ENCODE results near the gene CACNA1C. TPM values are rescaled to one million over a fixed set of nuclear protein-coding genes. Genes with fewer than 3 reads are reported as not detected.

The CACNA1C gene
- total RNA-seq, 1 experiment from 2014 or later = not detected

DNA sequence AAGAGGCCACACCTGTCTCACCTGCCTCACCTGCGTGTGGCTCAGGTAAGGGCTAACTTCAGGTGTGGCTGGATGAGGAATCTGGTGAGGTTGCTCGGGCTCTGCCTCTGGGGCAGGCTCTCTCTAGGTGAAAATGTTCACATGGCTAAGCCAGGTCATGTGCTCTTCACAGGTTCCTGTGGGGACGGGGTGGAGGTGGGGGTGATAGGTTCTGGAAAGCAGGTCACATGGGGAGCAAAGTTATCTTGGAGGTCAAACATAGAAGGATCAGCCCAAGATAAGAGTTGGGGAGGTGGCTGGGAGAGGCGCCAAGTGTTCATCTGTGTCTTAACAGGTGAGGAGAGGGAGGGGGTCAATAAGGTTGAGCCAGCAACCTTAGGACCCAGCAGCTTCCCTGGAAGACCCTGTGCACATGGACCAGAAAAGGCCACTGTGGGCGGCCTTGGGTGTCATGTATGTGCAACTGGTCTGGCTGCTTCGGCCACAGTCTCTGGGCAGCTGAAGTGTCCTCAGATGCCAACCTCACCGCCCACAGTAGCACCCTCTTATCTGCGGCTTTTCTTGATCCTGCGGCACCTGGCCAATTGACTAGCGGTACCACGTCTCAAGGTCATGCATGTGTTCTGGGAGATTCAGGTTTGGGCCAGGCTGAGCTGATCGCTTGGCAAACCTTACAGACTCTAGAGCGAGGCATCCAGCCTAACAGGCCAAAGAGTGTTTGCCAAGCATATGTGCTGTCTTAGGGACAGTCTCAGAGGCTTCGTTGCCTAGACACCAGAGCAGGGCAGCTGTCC lies 60.5 kb downstream of the CACNA1C start:
- no peak for DNase-seq
- no peaks in the 10 kb centered on the region for H3K79me2 ChIP-seq (ENCODE audit: low read depth)
- BruUV-seq (replicated peaks) = no TSS peak
- intact Hi-C loops (cut with micrococcal nuclease; ENCODE audit: unreplicated experiment) = no loop called here
- H3K9me3 ChIP-seq (ENCODE audit: insufficient read depth, low read depth) = no peaks in the 10 kb centered on the region
- H3K27ac ChIP-seq = no peak overlapping the region
- no peak overlapping the region for H3K4me3 ChIP-seq
- H3K36me3 ChIP-seq (ENCODE audit: low read depth) = no peaks in the 10 kb centered on the region
- peaks cover 100% of the 10 kb centered on the region for H3K27me3 ChIP-seq (ENCODE audit: insufficient read depth, low read depth)
- no peak overlapping the region for H3K4me2 ChIP-seq
- no peak for TF ChIP-seq EZH2 (IDR thresholded peaks at IDR 0.05; ENCODE audit: low read depth)
- TF ChIP-seq, protein P1, sequence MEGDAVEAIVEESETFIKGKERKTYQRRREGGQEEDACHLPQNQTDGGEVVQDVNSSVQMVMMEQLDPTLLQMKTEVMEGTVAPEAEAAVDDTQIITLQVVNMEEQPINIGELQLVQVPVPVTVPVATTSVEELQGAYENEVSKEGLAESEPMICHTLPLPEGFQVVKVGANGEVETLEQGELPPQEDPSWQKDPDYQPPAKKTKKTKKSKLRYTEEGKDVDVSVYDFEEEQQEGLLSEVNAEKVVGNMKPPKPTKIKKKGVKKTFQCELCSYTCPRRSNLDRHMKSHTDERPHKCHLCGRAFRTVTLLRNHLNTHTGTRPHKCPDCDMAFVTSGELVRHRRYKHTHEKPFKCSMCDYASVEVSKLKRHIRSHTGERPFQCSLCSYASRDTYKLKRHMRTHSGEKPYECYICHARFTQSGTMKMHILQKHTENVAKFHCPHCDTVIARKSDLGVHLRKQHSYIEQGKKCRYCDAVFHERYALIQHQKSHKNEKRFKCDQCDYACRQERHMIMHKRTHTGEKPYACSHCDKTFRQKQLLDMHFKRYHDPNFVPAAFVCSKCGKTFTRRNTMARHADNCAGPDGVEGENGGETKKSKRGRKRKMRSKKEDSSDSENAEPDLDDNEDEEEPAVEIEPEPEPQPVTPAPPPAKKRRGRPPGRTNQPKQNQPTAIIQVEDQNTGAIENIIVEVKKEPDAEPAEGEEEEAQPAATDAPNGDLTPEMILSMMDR (conservative IDR thresholded peaks at IDR 0.05) = no peak
- H3F3A ChIP-seq (ENCODE audit: insufficient read depth, low read depth) = no peaks in the 10 kb centered on the region
- POLR2A ChIA-PET (ENCODE audit: unreplicated experiment) = no interaction called here
- no peaks in the 10 kb centered on the region for H4K20me1 ChIP-seq (ENCODE audit: insufficient read depth)
- no peaks in the 10 kb centered on the region for H3K4me1 ChIP-seq (replicated peaks; ENCODE audit: insufficient read depth)
- no peak overlapping the region for H2AFZ ChIP-seq
- CTCF ChIA-PET = no interaction called here
- no peaks in the 10 kb centered on the region for H3K9me2 ChIP-seq (ENCODE audit: insufficient read depth)

DNA sequence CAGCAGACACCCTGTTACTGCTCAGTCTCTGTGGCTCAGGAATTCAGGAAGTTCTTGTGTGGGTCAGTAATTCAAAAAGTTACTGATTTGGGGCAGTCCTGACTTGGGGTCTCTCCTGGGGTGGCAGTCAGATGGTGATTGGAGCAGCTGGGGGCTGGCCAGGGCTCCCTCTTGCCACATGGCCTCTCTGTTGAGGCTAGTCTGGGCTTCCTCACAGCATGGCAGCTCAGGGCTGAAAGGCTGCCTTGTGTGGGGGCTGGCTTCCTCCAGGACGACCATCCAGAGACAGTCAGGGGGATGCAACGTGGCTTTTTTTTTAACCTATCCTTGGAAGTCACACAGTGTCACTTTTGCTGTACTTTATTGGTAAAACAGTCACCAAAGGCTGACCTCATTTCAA lies 61.3 kb downstream of the CACNA1C start:
- Histone ChIP-seq H3K4me3 (no peak overlapping the region), H3K36me3 (ENCODE audit: low read depth) (no peaks in the 10 kb centered on the region), H3K27me3 (ENCODE audit: insufficient read depth, low read depth) (peaks cover 100% of the 10 kb centered on the region), H4K20me1 (ENCODE audit: insufficient read depth) (no peaks in the 10 kb centered on the region), H3K27ac (no peak overlapping the region), H3K4me1 (replicated peaks; ENCODE audit: insufficient read depth) (no peaks in the 10 kb centered on the region), H3K9me2 (ENCODE audit: insufficient read depth) (no peaks in the 10 kb centered on the region), H3F3A (ENCODE audit: insufficient read depth, low read depth) (no peaks in the 10 kb centered on the region), H3K4me2 (no peak overlapping the region), H3K9me3 (ENCODE audit: insufficient read depth, low read depth) (no peaks in the 10 kb centered on the region), H2AFZ (no peak overlapping the region), H3K79me2 (ENCODE audit: low read depth) (no peaks in the 10 kb centered on the region)
- no peak for TF ChIP-seq EZH2 (IDR thresholded peaks at IDR 0.05; ENCODE audit: low read depth)
- TF ChIP-seq, protein P1 (conservative IDR thresholded peaks at IDR 0.05) = no peak
- no peak for DNase-seq
- intact Hi-C loops (cut with micrococcal nuclease; ENCODE audit: unreplicated experiment) = no loop called here
- no TSS peak for BruUV-seq (replicated peaks)
- ChIA-PET CTCF (no interaction called here), POLR2A (ENCODE audit: unreplicated experiment) (no interaction called here)

DNA sequence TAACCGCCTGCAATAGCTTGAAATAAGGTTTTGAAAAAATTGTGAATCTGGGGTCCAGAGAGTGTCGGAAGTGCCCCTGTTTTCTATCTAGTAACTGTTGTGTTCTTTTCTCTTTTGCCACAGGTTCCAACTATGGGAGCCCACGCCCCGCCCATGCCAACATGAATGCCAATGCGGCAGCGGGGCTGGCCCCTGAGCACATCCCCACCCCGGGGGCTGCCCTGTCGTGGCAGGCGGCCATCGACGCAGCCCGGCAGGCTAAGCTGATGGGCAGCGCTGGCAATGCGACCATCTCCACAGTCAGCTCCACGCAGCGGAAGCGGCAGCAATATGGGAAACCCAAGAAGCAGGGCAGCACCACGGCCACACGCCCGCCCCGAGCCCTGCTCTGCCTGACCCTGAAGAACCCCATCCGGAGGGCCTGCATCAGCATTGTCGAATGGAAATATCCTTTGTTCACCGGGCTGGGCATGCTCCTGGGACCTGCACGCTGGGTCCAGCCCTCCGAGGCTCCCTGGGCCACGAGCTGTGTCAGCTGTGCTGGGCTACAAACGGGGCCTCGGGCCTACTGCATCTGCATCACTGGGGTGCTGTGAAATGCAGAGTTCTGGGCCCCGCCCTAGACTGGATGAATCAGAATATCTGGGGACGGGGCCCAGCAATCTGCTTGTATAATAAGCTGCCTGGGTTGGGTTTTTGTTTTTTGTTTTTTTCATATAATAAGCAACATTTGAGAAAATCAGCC lies 62.5 kb downstream of the CACNA1C start:
- CTCF ChIA-PET = no interaction called here
- BruUV-seq (replicated peaks) = no TSS peak

More for the DNA sequence above, 62.5 kb downstream of the CACNA1C start:
- no peak overlapping the region for H3K4me2 ChIP-seq
- no peaks in the 10 kb centered on the region for H3K36me3 ChIP-seq (ENCODE audit: low read depth)
- H3K27ac ChIP-seq = no peak overlapping the region
- peaks cover 100% of the 10 kb centered on the region for H3K27me3 ChIP-seq (ENCODE audit: insufficient read depth, low read depth)
- no peak overlapping the region for H2AFZ ChIP-seq
- no peak for DNase-seq
- intact Hi-C loops (cut with micrococcal nuclease; ENCODE audit: unreplicated experiment) = no loop called here
- H3K4me3 ChIP-seq = no peak overlapping the region
- H3K4me1 ChIP-seq (replicated peaks; ENCODE audit: insufficient read depth) = no peaks in the 10 kb centered on the region
- H3K9me2 ChIP-seq (ENCODE audit: insufficient read depth) = no peaks in the 10 kb centered on the region
- H3K9me3 ChIP-seq (ENCODE audit: insufficient read depth, low read depth) = no peaks in the 10 kb centered on the region
- H4K20me1 ChIP-seq (ENCODE audit: insufficient read depth) = no peaks in the 10 kb centered on the region
- TF ChIP-seq, protein P1 (conservative IDR thresholded peaks at IDR 0.05) = no peak
- TF ChIP-seq EZH2 (IDR thresholded peaks at IDR 0.05; ENCODE audit: low read depth) = no peak
- H3F3A ChIP-seq (ENCODE audit: insufficient read depth, low read depth) = no peaks in the 10 kb centered on the region
- no peaks in the 10 kb centered on the region for H3K79me2 ChIP-seq (ENCODE audit: low read depth)
- POLR2A ChIA-PET (ENCODE audit: unreplicated experiment) = no interaction called here

Data from PC-9 (cell line).